ENCODE results near the gene CNTN2. TPM values are rescaled to one million over a fixed set of nuclear protein-coding genes. Genes with fewer than 3 reads are reported as not detected.

Gene CNTN2
- total and polyA plus RNA-seq, 2 of the 4 experiments (the other 2 are of a cell fraction): not detected

DNA sequence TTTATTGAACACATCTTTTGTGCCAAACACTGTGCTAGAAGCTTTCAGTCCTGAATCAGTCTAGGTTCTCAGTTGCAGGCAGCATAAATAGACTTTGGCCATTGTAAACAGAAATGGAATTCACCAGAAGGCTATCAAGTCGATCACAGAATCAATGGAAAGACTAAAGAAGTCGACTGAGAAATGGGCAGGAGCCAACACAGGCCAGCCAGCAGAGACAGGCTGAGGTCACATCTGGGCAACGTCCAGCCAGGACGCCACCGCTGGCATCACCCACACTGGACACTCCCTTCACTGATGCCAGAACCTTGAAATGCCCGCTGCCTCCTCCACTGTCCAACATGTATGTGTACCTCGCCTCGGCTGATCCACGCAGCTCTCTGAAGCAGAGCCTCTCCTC, 5.5 kb upstream of the CNTN2 start:
- no peak overlapping the region for H4K91ac ChIP-seq (ENCODE audit: insufficient read depth, low read depth, low read length)
- no peaks in the 10 kb centered on the region for H3K36me3 ChIP-seq (ENCODE audit: control insufficient read depth, insufficient read depth, low read length)
- H2BK15ac ChIP-seq (ENCODE audit: low read depth, low read length): no peak overlapping the region
- in situ Hi-C loops (cut with MboI; ENCODE audit: low sequenced_read_pairs) (no loop called here), dilution Hi-C loops (cut with HindIII; ENCODE audit: low sequenced_read_pairs, unreplicated experiment) (no loop called here), intact Hi-C loops (cut with micrococcal nuclease) (no loop called here)
- H3K14ac ChIP-seq (replicated peaks; ENCODE audit: low read depth, low read length): no peak overlapping the region
- no peaks in the 10 kb centered on the region for H3K4me1 ChIP-seq (ENCODE audit: control insufficient read depth, insufficient read depth, low read length)
- no peak overlapping the region for H2AK5ac ChIP-seq (ENCODE audit: low read depth, low read length)
- H3K4ac ChIP-seq (ENCODE audit: low read depth, low read length): no peak overlapping the region
- H3K9me1 ChIP-seq (ENCODE audit: insufficient read depth, low read length): no peaks in the 10 kb centered on the region
- WGBS, 2 experiments (ENCODE audit: extremely low coverage in 2 of 2, insufficient read length in 1 of 2): no CpG with 5 or more reads among the region's 9 CpGs
- H3K56ac ChIP-seq (ENCODE audit: extremely low read depth, insufficient read depth, low read length): no peak overlapping the region
- H2AFZ ChIP-seq (replicated peaks; ENCODE audit: low read length, poor library complexity): no peak overlapping the region
- H3K79me1 ChIP-seq (ENCODE audit: low read depth in 1 of 2, low read length in 2 of 2): no peaks in the 10 kb centered on the region
- H3K9ac ChIP-seq (ENCODE audit: low read depth, low read length): no peak overlapping the region
- ATAC-seq (ENCODE audit: low read depth): no peak
- H3K27ac ChIP-seq (ENCODE audit: insufficient read depth, low read length): no peak overlapping the region
- no peaks in the 10 kb centered on the region for H3K9me3 ChIP-seq (ENCODE audit: control insufficient read depth, insufficient read depth, low read length)
- H3K4me3 ChIP-seq (ENCODE audit: insufficient read depth, low read depth, low read length): no peak overlapping the region
- H2BK5ac ChIP-seq (ENCODE audit: low read depth, low read length, poor library complexity, severe bottlenecking): no peak overlapping the region
- H2BK20ac ChIP-seq (ENCODE audit: low read depth, low read length): no peak overlapping the region
- no peak for DNase-seq
- H3K18ac ChIP-seq (ENCODE audit: low read depth, low read length): no peak overlapping the region
- ChIA-PET POLR2A (ENCODE audit: unreplicated experiment) (no interaction called here), CTCF (no interaction called here)
- no TSS peak for BruUV-seq (replicated peaks)
- H2BK120ac ChIP-seq (ENCODE audit: low read depth, low read length): no peak overlapping the region
- H3K23ac ChIP-seq (ENCODE audit: low read depth, low read length): no peak overlapping the region
- no peak overlapping the region for H4K8ac ChIP-seq (ENCODE audit: low read depth in 2 of 2, low read length in 2 of 2)
- H4K20me1 ChIP-seq (ENCODE audit: insufficient read depth, low read length): no peaks in the 10 kb centered on the region
- no peak overlapping the region for H2AK9ac ChIP-seq (replicated peaks; ENCODE audit: low read depth, low read length, poor library complexity)
- no peak for TF ChIP-seq BHLHE40 (IDR thresholded peaks at IDR 0.05; ENCODE audit: low read depth, low read length)
- no peak for TF ChIP-seq POLR2A (IDR thresholded peaks at IDR 0.05; ENCODE audit: low read depth, low read length)
- TF ChIP-seq, protein P1, sequence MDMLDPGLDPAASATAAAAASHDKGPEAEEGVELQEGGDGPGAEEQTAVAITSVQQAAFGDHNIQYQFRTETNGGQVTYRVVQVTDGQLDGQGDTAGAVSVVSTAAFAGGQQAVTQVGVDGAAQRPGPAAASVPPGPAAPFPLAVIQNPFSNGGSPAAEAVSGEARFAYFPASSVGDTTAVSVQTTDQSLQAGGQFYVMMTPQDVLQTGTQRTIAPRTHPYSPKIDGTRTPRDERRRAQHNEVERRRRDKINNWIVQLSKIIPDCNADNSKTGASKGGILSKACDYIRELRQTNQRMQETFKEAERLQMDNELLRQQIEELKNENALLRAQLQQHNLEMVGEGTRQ (IDR thresholded peaks at IDR 0.05; ENCODE audit: low read depth, low read length): no peak
- no peak for TF ChIP-seq MAFK (IDR thresholded peaks at IDR 0.05; ENCODE audit: low read depth, low read length)
- TF ChIP-seq RFX5 (IDR thresholded peaks at IDR 0.05; ENCODE audit: low read depth, low read length): no peak
- TF ChIP-seq MAZ (IDR thresholded peaks at IDR 0.05; ENCODE audit: borderline replicate concordance, low read depth, low read length): no peak
- no peak for TF ChIP-seq RCOR1 (IDR thresholded peaks at IDR 0.05; ENCODE audit: insufficient replicate concordance, low read length)
- TF ChIP-seq NFE2L2 (IDR thresholded peaks at IDR 0.05; ENCODE audit: low read depth, low read length): no peak
- no peak for TF ChIP-seq SMC3 (IDR thresholded peaks at IDR 0.05; ENCODE audit: low read depth, low read length)
- TF ChIP-seq, protein P2, sequence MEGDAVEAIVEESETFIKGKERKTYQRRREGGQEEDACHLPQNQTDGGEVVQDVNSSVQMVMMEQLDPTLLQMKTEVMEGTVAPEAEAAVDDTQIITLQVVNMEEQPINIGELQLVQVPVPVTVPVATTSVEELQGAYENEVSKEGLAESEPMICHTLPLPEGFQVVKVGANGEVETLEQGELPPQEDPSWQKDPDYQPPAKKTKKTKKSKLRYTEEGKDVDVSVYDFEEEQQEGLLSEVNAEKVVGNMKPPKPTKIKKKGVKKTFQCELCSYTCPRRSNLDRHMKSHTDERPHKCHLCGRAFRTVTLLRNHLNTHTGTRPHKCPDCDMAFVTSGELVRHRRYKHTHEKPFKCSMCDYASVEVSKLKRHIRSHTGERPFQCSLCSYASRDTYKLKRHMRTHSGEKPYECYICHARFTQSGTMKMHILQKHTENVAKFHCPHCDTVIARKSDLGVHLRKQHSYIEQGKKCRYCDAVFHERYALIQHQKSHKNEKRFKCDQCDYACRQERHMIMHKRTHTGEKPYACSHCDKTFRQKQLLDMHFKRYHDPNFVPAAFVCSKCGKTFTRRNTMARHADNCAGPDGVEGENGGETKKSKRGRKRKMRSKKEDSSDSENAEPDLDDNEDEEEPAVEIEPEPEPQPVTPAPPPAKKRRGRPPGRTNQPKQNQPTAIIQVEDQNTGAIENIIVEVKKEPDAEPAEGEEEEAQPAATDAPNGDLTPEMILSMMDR (conservative IDR thresholded peaks at IDR 0.05; ENCODE audit: low read depth, low read length): no peak
- TF ChIP-seq RAD21 (IDR thresholded peaks at IDR 0.05; ENCODE audit: low read length): no peak
- peaks cover 28% of the 10 kb centered on the region for H3K27me3 ChIP-seq (ENCODE audit: control insufficient read depth, insufficient read depth, low read length)
- no peak overlapping the region for H3K4me2 ChIP-seq (ENCODE audit: low read depth, low read length)
- no peak overlapping the region for H4K5ac ChIP-seq (ENCODE audit: low read depth, low read length)
